T-cell (primary cell): ENCODE data around the gene LSP1. TPM values are rescaled to one million over a fixed set of nuclear protein-coding genes. Genes with fewer than 3 reads are reported as not detected.
"Not testable (repeated sequence)": the region's sequence is repeated elsewhere in the genome, so short reads cannot be mapped to it uniquely, and the experiment has no call there.

Source experiments
- ATAC-seq, 4 experiments: fragments of 200-7000 bp in 3 of 4; fragments of 150-1000 bp in 1 of 4; cut with Tn5 transposase; replicated peaks in 1 of 4; 1 replicate in 3 of 4; 2 replicates in 1 of 4; pipeline ENCODE4 v1.10.0; 2021; ENCODE audit warnings: moderate library complexity in 3 of 4, mild to moderate bottlenecking in 2 of 4, moderate number of reproducible peaks in 1 of 4
- CTCF ChIA-PET, 2 donors: fragments of 300-600 bp; sonication (Branson Sonifier 250); formaldehyde crosslinking; loops; one replicate each; lab custom pipeline; 2022; ENCODE audit warnings: antibody characterized with exemption in 2 of 2; lab: Charles Lee
- POLR2A ChIA-PET, 2 donors: fragments of 300-600 bp; sonication (Branson Sonifier 250); formaldehyde crosslinking; loops; one replicate each; lab custom pipeline; 2022; ENCODE audit warnings: antibody characterized with exemption in 2 of 2; lab: Charles Lee
- DNase-seq, 35 experiments: peaks; one replicate each; pipeline versions ENCODE4 v3.0.0 to v3.0.0-alpha.2; 2013 to 2023
- H3K27ac ChIP-seq: one replicate; pipeline ENCODE4 v1.5.1; 2013; ENCODE audit warnings: low read length
- H3K27me3 ChIP-seq, 2 experiments: replicated peaks in 1 of 2; 1 replicate in 1 of 2; 2 replicates in 1 of 2; pipeline versions ENCODE4 v1.6.1 to v1.7.0; 2013; ENCODE audit warnings: low read length in 1 of 2, mixed read lengths in 1 of 2; ENCODE audit not compliant: control insufficient read depth in 2 of 2, insufficient read depth in 2 of 2; ENCODE audit errors: extremely low read depth in 1 of 2
- H3K36me3 ChIP-seq, 2 donors: 1 replicate in 1 of 2; 2 replicates in 1 of 2; pipeline versions ENCODE4 v1.6.1 to v1.7.0; 2013; ENCODE audit warnings: low read length in 1 of 2; ENCODE audit not compliant: control insufficient read depth in 2 of 2, insufficient read depth in 1 of 2; ENCODE audit errors: extremely low read depth in 1 of 2
- H3K4me1 ChIP-seq, 2 experiments: 1 replicate in 1 of 2; 2 replicates in 1 of 2; pipeline versions ENCODE4 v1.6.1 to v1.7.0; 2013; ENCODE audit warnings: low read length in 2 of 2, mixed read lengths in 1 of 2; ENCODE audit not compliant: insufficient read depth in 2 of 2, control insufficient read depth in 1 of 2; ENCODE audit errors: extremely low read depth in 1 of 2
- H3K4me3 ChIP-seq, 2 donors: 1 replicate in 1 of 2; 2 replicates in 1 of 2; pipeline versions ENCODE4 v1.5.1 to v1.7.0; 2013; ENCODE audit warnings: mild to moderate bottlenecking in 2 of 2, low read length in 1 of 2, moderate library complexity in 1 of 2; ENCODE audit not compliant: control insufficient read depth in 1 of 2; ENCODE audit errors: extremely low read depth in 1 of 2
- H3K9me3 ChIP-seq: 2 replicates; pipeline ENCODE4 v1.7.0; 2013
- H3K27ac Mint-ChIP-seq, 2 donors: one replicate each; pipeline ENCODE4 v1.8.0; 2020 to 2021; ENCODE audit warnings: mild to moderate bottlenecking in 2 of 2, mixed read lengths in 2 of 2
- H3K27me3 Mint-ChIP-seq, 2 donors: one replicate each; pipeline ENCODE4 v1.8.0; 2021 to 2022; ENCODE audit warnings: mixed read lengths in 2 of 2
- H3K36me3 Mint-ChIP-seq: one replicate; pipeline ENCODE4 v1.8.0; 2021; ENCODE audit warnings: mixed read lengths
- H3K4me1 Mint-ChIP-seq, 3 donors: one replicate each; pipeline ENCODE4 v1.8.0; 2020 to 2022; ENCODE audit warnings: mixed read lengths in 3 of 3, mild to moderate bottlenecking in 1 of 3
- H3K4me3 Mint-ChIP-seq, 3 donors: one replicate each; pipeline ENCODE4 v1.8.0; 2020 to 2022; ENCODE audit warnings: mild to moderate bottlenecking in 3 of 3, mixed read lengths in 3 of 3, moderate library complexity in 3 of 3
- H3K9me3 Mint-ChIP-seq, 3 donors: one replicate each; pipeline ENCODE4 v1.8.0; 2020 to 2022; ENCODE audit warnings: mixed read lengths in 3 of 3
- WGBS: methylation state at CpG from one replicate; pipeline ENCODE4 v1.1.5; 2013; ENCODE audit warnings: missing lambda C conversion rate; ENCODE audit not compliant: insufficient coverage; 5-methylcytosine and 5-hydroxymethylcytosine counted together
- total RNA-seq, 35 experiments: library from RNA in 6 of 35; stranded (reverse) in 6 of 35; fragments of 120-200 nt in 1 of 35; gene quantifications; one replicate each; pipeline versions ENCODE4 v1.2.1 to v1.2.4 and lab custom pipeline; 2013 to 2026

Gene LSP1
- total RNA-seq, 5 donors from 2014 or later (not counting 1 experiment from before 2014, with no cell fraction given): 286 to 514 (median 375) TPM

- Histone ChIP-seq H3K4me3 (no peak overlapping the region), H3K27me3 (no peaks in the 10 kb centered on the region), H3K36me3 (peaks cover 14 to 60% of the 10 kb centered on the region in 2 donors), H3K4me1 (peaks cover 9 to 59% of the 10 kb centered on the region in 2 experiments), H3K27ac (no peak overlapping the region), H3K9me3 (no peaks in the 10 kb centered on the region)
- Mint-ChIP-seq H3K9me3 (no peaks in the 10 kb centered on the region), H3K27ac (peak overlapping the region; percentile 21 to 22), H3K36me3 (no peaks in the 10 kb centered on the region), H3K27me3 (no peaks in the 10 kb centered on the region), H3K4me1 (peaks cover 12 to 28% (median 17%) of the 10 kb centered on the region in 3 donors), H3K4me3 (no peak overlapping the region)
- CTCF ChIA-PET: interaction anchor here (0.6 to 1.7 kb wide), 12 partner anchors 10 to 269 kb away, joined by 3 to 9 read pairs (median 4); partner anchors contain the start of genes LSP1 (in 1 of the 2) and SYT8 (in 1 of the 2)
- DNase-seq (peak; percentile 51 to 90 (median 74)), ATAC-seq (peak; percentile 84 to 91 (median 86))
- WGBS: 46% methylated on average over 22 of the region's 23 CpGs
- POLR2A ChIA-PET: interaction anchor here in 1 of 2 donors (0.7 kb wide), 1 partner anchor 12 kb away, joined by 10 read pairs; no protein-coding TSS in a partner anchor
Observed at GRCh38 chr11:1882265-1883238, 29.7 kb downstream of the LSP1 start.

GRCh38 chr11:1883346-1884302 is 30.7 kb downstream of the LSP1 start:
- Mint-ChIP-seq H3K27me3 (no peaks in the 10 kb centered on the region), H3K36me3 (peaks cover 5% of the 10 kb centered on the region), H3K4me3 (no peak overlapping the region), H3K4me1 (peaks cover 17 to 34% (median 23%) of the 10 kb centered on the region in 3 donors), H3K27ac (peak overlapping the region in 1 of 2 donors; percentile 47), H3K9me3 (no peaks in the 10 kb centered on the region)
- Histone ChIP-seq H3K27me3 (no peaks in the 10 kb centered on the region), H3K27ac (no peak overlapping the region), H3K36me3 (peaks cover 21 to 65% of the 10 kb centered on the region in 2 donors), H3K4me3 (no peak overlapping the region), H3K9me3 (no peaks in the 10 kb centered on the region), H3K4me1 (peaks cover 14 to 61% of the 10 kb centered on the region in 2 experiments)
- WGBS: 94% methylated on average over 6 of the region's 14 CpGs
- peak in 1 of 35 experiments; percentile 14 for DNase-seq
- no peak for ATAC-seq
- ChIA-PET POLR2A (no interaction called here), CTCF (interaction anchor here (0.6 to 1.7 kb wide), 2 partner anchors 183 to 268 kb away, joined by 3 to 9 read pairs; no protein-coding TSS in a partner anchor)

DNA sequence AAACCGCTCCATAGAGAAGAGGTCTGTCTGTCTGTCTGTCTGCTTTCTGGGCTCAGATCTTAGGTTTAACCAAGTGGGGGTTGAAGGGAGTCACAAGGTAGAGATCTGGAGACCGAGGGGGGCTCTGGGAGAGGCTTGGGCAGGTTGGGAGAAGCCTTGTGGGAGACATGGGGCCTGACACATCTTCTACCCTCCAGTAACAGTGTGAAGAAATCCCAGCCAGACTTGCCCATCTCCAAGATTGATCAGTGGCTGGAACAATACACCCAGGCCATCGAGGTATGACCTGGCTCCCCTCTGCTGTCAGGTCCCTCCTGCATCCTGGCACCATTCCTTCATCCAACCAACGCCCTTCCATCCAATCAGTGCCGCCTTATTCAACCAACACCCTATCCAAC is 31.4 kb downstream of the LSP1 start:
- H3K36me3 Mint-ChIP-seq: peaks cover 8% of the 10 kb centered on the region
- WGBS: 100% methylated on average over 3 of the region's 5 CpGs
- peaks cover 24 to 39% (median 28%) of the 10 kb centered on the region in 3 donors for H3K4me1 Mint-ChIP-seq
- Histone ChIP-seq H3K9me3 (no peaks in the 10 kb centered on the region), H3K27me3 (no peaks in the 10 kb centered on the region), H3K4me3 (no peak overlapping the region), H3K4me1 (peaks cover 19 to 63% of the 10 kb centered on the region in 2 experiments), H3K36me3 (peaks cover 21 to 69% of the 10 kb centered on the region in 2 donors), H3K27ac (no peak overlapping the region)
- POLR2A ChIA-PET: no interaction called here
- H3K9me3 Mint-ChIP-seq: no peaks in the 10 kb centered on the region
- no peak overlapping the region for H3K27ac Mint-ChIP-seq
- CTCF ChIA-PET: no interaction called here
- H3K4me3 Mint-ChIP-seq: no peak overlapping the region
- no peak for DNase-seq
- H3K27me3 Mint-ChIP-seq: no peaks in the 10 kb centered on the region
- ATAC-seq: no peak

DNA sequence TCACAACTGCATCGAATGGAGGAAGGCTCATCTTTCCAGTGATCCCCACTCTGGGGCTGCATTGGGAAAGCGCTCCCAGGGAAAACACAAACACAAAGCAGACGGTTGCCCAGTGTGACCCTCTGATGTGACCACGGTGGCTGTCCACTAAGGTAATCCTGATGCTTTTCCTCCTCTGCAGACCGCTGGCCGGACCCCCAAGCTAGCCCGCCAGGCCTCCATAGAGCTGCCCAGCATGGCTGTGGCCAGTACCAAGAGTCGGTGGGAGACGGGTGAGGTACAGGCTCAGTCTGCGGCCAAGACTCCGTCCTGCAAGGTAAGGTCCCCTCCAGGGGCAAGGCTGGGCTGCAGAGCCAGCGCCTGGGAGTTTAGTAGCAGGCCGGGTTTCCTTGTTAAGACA is 33.7 kb downstream of the LSP1 start:
- ATAC-seq, CTCF ChIA-PET, POLR2A ChIA-PET, DNase-seq, H3K4me3 ChIP-seq, H3K9me3 Mint-ChIP-seq, H3K9me3 ChIP-seq, H3K27ac ChIP-seq, H3K4me3 Mint-ChIP-seq, H3K27me3 ChIP-seq, H3K27me3 Mint-ChIP-seq, H3K36me3 Mint-ChIP-seq: not testable (repeated sequence)
- Mint-ChIP-seq H3K4me1 (peaks cover 25 to 46% (median 43%) of the 10 kb centered on the region in 3 donors), H3K27ac (peak overlapping the region in 1 of 2 donors; percentile 20)
- Histone ChIP-seq H3K4me1 (peaks cover 20 to 63% of the 10 kb centered on the region in 2 experiments), H3K36me3 (peaks cover 21 to 58% of the 10 kb centered on the region in 2 donors)
- 96% methylated on average over 12 of the region's 13 CpGs for WGBS

DNA sequence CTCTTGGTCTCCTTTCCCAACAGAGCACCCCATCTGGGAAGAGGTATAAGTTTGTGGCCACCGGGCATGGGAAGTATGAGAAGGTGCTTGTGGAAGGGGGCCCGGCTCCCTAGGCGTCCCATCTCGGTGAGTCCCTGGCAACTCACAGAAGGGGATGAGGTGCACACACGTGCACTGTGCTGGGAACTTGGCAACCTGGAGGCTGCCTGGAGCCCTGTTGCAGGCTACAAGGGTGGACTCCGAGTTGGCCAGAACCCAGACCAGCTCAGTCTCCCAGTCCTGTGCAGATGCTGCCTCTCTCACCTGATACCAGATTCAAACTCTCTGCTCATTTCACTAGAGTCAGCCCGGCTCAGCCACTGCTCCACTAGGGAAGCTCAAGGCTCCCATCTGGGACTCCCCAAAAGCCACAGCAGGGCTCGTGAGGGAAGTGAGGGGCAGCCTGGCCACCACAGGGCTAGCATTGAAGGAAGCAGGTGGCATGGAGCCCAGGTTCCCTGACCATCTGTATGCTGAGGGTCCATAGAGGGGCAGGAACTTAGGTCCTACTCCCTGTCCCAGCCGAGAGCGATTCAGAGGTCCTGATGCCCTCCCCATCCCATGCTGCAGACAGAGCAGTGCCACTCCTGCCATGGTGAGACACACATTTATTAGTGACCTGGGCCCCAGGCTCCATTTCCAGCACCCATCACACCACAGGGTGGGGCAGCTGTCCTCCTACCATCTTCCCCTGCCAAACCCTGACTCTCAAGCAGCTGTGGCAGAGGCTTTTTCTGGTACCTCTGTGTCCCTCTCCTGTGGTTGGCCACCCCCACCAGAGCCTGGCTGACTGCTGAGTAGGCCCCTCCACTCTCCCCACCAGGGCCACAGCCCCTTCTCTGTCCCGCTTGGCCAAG is 34.8 kb downstream of the LSP1 start:
- H3K27ac ChIP-seq: peak overlapping the region; percentile 65

More for the DNA sequence above, 34.8 kb downstream of the LSP1 start:
- no peak for DNase-seq
- Histone ChIP-seq H3K4me3 (no peak overlapping the region), H3K36me3 (peaks cover 21 to 62% of the 10 kb centered on the region in 2 donors), H3K9me3 (no peaks in the 10 kb centered on the region), H3K27me3 (no peaks in the 10 kb centered on the region), H3K4me1 (peaks cover 22 to 60% of the 10 kb centered on the region in 2 experiments)
- H3K27ac Mint-ChIP-seq: peak overlapping the region; percentile 89 to 94
- H3K4me3 Mint-ChIP-seq: no peak overlapping the region
- ATAC-seq: no peak
- ChIA-PET CTCF (no interaction called here), POLR2A (no interaction called here)
- 92% methylated on average over 8 of the region's 11 CpGs for WGBS
- H3K36me3 Mint-ChIP-seq: peaks cover 8% of the 10 kb centered on the region
- H3K27me3 Mint-ChIP-seq: no peaks in the 10 kb centered on the region
- no peaks in the 10 kb centered on the region for H3K9me3 Mint-ChIP-seq
- H3K4me1 Mint-ChIP-seq: peaks cover 36 to 49% (median 45%) of the 10 kb centered on the region in 3 donors
